Measurements from ENCODE around the gene ALG8.
"Not testable (repeated sequence)": the region's sequence is repeated elsewhere in the genome, so short reads cannot be mapped to it uniquely, and the experiment has no call there.

ALG8 gene

GRCh38 chr11:78079232-78080083, 60.0 kb downstream of the ALG8 start, which contains the start of gene NDUFC2:
Gene NDUFC2 (minus strand): TSS chr11:78079862. CDS start chr11:78079744, 118 bp downstream.
- peak within 1 kb of the TSS; percentile 88 for H3K27ac Mint-ChIP-seq
- peaks cover 40% of the 10 kb centered on the region for H3K4me1 Mint-ChIP-seq (ENCODE audit: low read depth)
- H3K9me3 Mint-ChIP-seq: no peaks in the 10 kb centered on the region
- H3K36me3 Mint-ChIP-seq (ENCODE audit: low read depth): peaks cover 15% of the 10 kb centered on the region
- peak within 1 kb of the TSS; percentile 96 for H3K4me3 Mint-ChIP-seq
- peak; percentile 70 for DNase-seq (ENCODE audit: low spot score)
- no peaks in the 10 kb centered on the region for H3K27me3 Mint-ChIP-seq (ENCODE audit: low read depth)

DNA sequence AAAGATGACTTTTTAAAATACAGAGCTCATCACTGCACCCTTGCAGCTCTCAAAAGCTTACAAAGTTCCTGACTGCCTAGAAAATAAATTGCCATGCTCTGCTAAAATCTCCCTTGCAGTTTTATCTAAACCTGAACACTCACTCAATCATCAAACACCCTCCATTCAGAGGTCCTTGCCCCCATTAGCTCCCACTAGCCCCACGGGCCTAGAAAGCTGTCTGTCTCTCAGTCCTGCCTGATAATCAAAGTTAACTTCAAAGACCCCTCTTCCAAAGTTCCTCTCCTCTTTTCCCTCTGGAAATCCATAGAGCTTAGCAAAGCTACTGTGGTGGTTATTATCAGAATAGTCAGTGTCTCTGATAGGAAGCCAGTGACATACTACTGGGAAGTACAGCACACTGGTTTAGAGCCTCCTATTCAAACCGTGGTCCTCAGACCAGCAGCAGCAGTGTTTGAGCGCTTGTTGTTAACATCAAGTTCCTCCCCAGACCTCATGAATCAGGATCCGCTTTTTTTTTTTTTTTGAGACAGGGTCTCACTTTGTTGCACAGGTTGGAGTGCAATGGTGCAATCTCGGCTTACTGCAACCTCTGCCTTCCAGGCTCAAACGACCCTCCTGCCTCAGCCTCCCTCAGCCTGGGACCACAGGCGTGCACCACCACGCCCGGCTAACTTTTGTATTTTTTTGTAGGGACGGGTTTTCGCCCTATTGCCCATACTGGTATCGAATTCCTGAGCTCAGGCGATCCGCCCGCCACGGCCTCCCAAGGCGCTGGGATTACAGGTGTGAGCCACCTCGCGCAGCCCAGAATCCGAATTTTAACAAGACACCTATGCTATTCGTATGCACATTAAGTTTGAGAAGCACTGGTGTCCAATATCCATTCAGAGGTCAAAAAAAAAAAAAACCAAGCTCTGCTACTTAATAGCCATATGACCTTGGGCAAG, 60.9 kb downstream of the ALG8 start:
- no peaks in the 10 kb centered on the region for H3K9me3 Mint-ChIP-seq
- no peaks in the 10 kb centered on the region for H3K27me3 Mint-ChIP-seq (ENCODE audit: low read depth)
- peaks cover 40% of the 10 kb centered on the region for H3K4me1 Mint-ChIP-seq (ENCODE audit: low read depth)
- H3K4me3 Mint-ChIP-seq: peak overlapping the region; percentile 96
- H3K27ac Mint-ChIP-seq: peak overlapping the region; percentile 88
- DNase-seq (ENCODE audit: low spot score): no peak
- H3K36me3 Mint-ChIP-seq (ENCODE audit: low read depth): peaks cover 15% of the 10 kb centered on the region

DNA sequence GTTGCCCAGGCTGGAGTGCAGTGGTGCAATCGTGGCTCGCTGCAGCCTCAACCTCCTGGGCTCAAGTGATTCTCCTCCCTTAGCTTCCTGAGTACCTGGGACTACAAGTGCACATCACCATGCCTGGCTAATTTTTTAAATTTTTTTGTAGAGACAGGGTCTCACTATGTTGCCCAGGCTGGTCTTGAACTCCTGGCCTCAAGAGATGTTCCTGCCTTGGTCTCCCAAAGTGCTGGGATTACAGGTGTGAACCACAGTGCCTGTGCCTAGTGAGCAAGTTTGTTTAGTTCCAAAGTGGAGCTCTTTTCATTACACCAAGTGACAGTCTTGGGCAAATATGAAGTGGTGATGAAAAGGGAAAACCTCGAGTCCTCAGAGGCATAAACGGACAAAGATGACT, 61.8 kb downstream of the ALG8 start:
- not testable (repeated sequence) for H3K27ac Mint-ChIP-seq; DNase-seq (ENCODE audit: low spot score); H3K9me3 Mint-ChIP-seq; H3K27me3 Mint-ChIP-seq (ENCODE audit: low read depth)
- Mint-ChIP-seq H3K36me3 (ENCODE audit: low read depth) (peaks cover 16% of the 10 kb centered on the region), H3K4me3 (peak overlapping the region; percentile 96), H3K4me1 (ENCODE audit: low read depth) (peaks cover 41% of the 10 kb centered on the region)

GRCh38 chr11:78076733-78077403, 62.6 kb downstream of the ALG8 start:
- Mint-ChIP-seq H3K9me3 (no peaks in the 10 kb centered on the region), H3K36me3 (ENCODE audit: low read depth) (peaks cover 20% of the 10 kb centered on the region), H3K4me1 (ENCODE audit: low read depth) (peaks cover 42% of the 10 kb centered on the region), H3K27ac (no peak overlapping the region), H3K4me3 (peak overlapping the region; percentile 96), H3K27me3 (ENCODE audit: low read depth) (no peaks in the 10 kb centered on the region)
- no peak for DNase-seq (ENCODE audit: low spot score)

GRCh38 chr11:78074756-78075155, 64.7 kb downstream of the ALG8 start:
- Mint-ChIP-seq H3K27me3 (ENCODE audit: low read depth) (no peaks in the 10 kb centered on the region), H3K27ac (no peak overlapping the region), H3K9me3 (no peaks in the 10 kb centered on the region), H3K4me1 (ENCODE audit: low read depth) (peaks cover 27% of the 10 kb centered on the region), H3K4me3 (no peak overlapping the region), H3K36me3 (ENCODE audit: low read depth) (peaks cover 32% of the 10 kb centered on the region)
- no peak for DNase-seq (ENCODE audit: low spot score)

DNA sequence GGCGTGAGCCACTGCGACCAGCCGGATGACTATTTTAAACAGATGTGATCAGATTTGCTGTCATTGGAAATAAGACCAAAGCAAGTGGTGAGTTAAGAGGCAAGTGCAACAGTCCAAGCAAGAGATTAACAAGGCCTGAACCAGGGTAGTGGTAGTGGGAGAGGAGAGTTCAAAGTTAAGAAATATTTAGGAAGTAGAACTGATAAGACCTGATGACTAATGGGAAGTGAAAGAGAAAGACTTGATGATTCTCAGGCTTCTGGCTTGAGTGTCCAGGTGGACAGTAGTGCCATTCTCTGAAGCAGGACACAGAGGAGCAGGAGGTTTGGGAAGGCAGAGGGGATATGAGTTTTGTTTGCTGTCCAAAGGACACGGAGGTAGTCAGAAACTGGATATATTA, 67.0 kb downstream of the ALG8 start:
- DNase-seq (ENCODE audit: low spot score): no peak
- Mint-ChIP-seq H3K9me3 (no peaks in the 10 kb centered on the region), H3K27me3 (ENCODE audit: low read depth) (no peaks in the 10 kb centered on the region), H3K4me3 (no peak overlapping the region), H3K36me3 (ENCODE audit: low read depth) (peaks cover 48% of the 10 kb centered on the region), H3K27ac (no peak overlapping the region), H3K4me1 (ENCODE audit: low read depth) (peaks cover 16% of the 10 kb centered on the region)

GRCh38 chr11:78071717-78072116, 67.7 kb downstream of the ALG8 start:
- Mint-ChIP-seq H3K27me3 (ENCODE audit: low read depth) (no peaks in the 10 kb centered on the region), H3K4me3 (no peak overlapping the region), H3K4me1 (ENCODE audit: low read depth) (peaks cover 13% of the 10 kb centered on the region), H3K36me3 (ENCODE audit: low read depth) (peaks cover 48% of the 10 kb centered on the region), H3K27ac (peak overlapping the region; percentile 5), H3K9me3 (no peaks in the 10 kb centered on the region)
- DNase-seq (ENCODE audit: low spot score): no peak

GRCh38 chr11:78070621-78071020, 68.8 kb downstream of the ALG8 start:
- H3K9me3 Mint-ChIP-seq: no peaks in the 10 kb centered on the region
- no peak overlapping the region for H3K4me3 Mint-ChIP-seq
- no peak overlapping the region for H3K27ac Mint-ChIP-seq
- no peak for DNase-seq (ENCODE audit: low spot score)
- H3K36me3 Mint-ChIP-seq (ENCODE audit: low read depth): peaks cover 44% of the 10 kb centered on the region
- no peaks in the 10 kb centered on the region for H3K27me3 Mint-ChIP-seq (ENCODE audit: low read depth)
- H3K4me1 Mint-ChIP-seq (ENCODE audit: low read depth): peaks cover 7% of the 10 kb centered on the region

DNA sequence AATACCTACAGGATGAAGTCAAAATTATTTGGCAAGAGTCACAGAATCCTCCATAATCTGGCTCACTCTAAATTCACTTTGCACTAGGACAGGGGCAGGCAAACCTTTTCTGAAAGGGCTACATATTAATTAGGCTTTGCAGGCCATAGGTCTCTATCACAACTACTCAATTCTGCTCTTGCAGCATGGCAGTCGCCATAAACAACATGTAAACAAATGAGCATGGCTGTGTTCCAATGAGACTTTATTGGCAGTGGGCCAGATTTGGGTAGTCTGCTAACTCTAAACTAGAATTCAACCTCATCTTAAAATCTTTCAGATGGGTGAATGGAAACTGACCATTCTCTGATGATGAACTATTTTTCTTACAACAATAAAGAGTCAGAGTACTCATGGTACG, 70.0 kb downstream of the ALG8 start:
- Mint-ChIP-seq H3K27me3 (ENCODE audit: low read depth) (no peaks in the 10 kb centered on the region), H3K4me3 (no peak overlapping the region), H3K36me3 (ENCODE audit: low read depth) (peaks cover 39% of the 10 kb centered on the region), H3K9me3 (no peaks in the 10 kb centered on the region), H3K4me1 (ENCODE audit: low read depth) (peaks cover 2% of the 10 kb centered on the region), H3K27ac (no peak overlapping the region)
- no peak for DNase-seq (ENCODE audit: low spot score)

DNA sequence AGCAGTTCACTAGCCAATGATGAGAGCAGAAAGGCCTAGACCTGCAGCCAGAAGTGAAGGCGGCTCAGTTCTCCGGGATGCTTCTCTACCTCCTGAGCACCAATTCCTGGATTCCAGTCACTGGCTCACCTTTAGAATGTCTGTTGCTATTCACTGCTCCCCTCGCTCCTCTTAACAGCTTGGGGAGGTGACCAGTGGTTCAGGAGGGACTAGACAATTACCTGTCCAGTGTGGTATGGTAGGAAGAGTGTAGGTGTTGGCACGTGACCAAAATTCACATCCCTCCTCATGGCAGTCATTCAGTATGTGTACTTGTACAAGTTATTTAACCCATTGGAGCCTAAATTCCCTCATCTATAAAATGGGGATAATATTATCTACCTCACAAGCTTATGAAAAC, 71.7 kb downstream of the ALG8 start:
- Mint-ChIP-seq H3K9me3 (no peaks in the 10 kb centered on the region), H3K4me3 (no peak overlapping the region), H3K27ac (no peak overlapping the region), H3K27me3 (ENCODE audit: low read depth) (no peaks in the 10 kb centered on the region), H3K36me3 (ENCODE audit: low read depth) (peaks cover 41% of the 10 kb centered on the region), H3K4me1 (ENCODE audit: low read depth) (peaks cover 2% of the 10 kb centered on the region)
- no peak for DNase-seq (ENCODE audit: low spot score)

DNA sequence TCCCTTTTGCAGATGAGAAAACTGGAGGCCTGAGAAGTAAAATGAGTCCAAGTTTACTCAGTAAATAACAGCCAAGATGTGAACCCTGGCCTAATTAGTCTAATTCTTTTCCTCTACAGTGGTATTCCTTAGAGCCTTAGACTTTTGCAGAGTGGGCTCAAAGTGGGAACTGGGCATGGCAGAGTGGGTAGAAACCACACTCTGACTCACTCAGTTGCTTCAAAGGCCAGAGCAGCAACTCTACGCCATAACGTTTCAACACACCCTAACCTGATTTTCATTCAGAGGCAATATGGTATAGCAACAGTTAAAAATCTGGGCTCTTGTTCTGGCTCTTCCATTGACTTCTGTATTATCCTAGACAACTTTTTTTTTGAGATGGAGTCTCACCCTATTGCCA, 73.0 kb downstream of the ALG8 start:
- Mint-ChIP-seq H3K27me3 (ENCODE audit: low read depth) (no peaks in the 10 kb centered on the region), H3K27ac (no peak overlapping the region), H3K9me3 (no peaks in the 10 kb centered on the region), H3K36me3 (ENCODE audit: low read depth) (peaks cover 33% of the 10 kb centered on the region), H3K4me1 (ENCODE audit: low read depth) (no peaks in the 10 kb centered on the region), H3K4me3 (no peak overlapping the region)
- DNase-seq (ENCODE audit: low spot score): no peak

GRCh38 chr11:78065203-78065602, 74.2 kb downstream of the ALG8 start:
- H3K27me3 Mint-ChIP-seq (ENCODE audit: low read depth): no peaks in the 10 kb centered on the region
- no peaks in the 10 kb centered on the region for H3K9me3 Mint-ChIP-seq
- no peak for DNase-seq (ENCODE audit: low spot score)
- H3K4me3 Mint-ChIP-seq: no peak overlapping the region
- no peak overlapping the region for H3K27ac Mint-ChIP-seq
- peaks cover 25% of the 10 kb centered on the region for H3K36me3 Mint-ChIP-seq (ENCODE audit: low read depth)
- no peaks in the 10 kb centered on the region for H3K4me1 Mint-ChIP-seq (ENCODE audit: low read depth)

DNA sequence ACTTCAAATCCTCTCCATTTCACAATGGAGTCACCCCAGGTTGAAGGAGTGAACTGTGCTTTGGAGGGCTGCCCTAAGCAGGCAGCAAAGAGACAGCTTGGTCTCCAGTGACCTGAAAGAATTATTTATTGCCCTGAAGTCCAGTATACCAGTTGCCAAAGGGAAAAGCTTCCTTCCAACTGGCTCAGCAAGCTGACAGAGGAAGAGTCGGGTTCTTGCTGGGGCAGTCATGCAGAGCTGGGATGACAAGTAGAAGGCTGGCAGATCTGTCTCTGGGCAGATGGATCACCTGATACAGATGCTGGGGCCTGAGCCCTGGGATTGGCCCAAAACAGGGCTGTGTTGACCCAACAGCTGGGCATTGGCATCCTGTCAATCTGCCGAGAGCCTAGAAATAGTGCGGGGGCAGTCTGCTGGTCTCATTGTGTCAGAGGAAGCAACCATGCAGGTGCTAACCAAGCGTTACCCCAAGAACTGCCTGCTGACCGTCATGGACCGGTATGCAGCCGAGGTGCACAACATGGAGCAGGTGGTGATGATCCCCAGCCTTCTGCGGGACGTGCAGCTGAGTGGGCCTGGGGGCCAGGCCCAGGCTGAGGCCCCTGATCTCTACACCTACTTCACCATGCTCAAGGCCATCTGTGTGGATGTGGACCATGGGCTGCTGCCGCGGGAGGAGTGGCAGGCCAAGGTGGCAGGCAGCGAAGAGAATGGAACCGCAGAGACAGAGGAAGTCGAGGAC, 75.8 kb downstream of the ALG8 start, which contains the start of gene THRSP:
TSS of gene THRSP (plus strand) at position 422 of the 742 bp plus-strand sequence. CDS start at position 443, 21 bp downstream.
- Mint-ChIP-seq H3K27ac (no peak within 1 kb of the TSS), H3K4me1 (ENCODE audit: low read depth) (no peaks in the 10 kb centered on the region)
- DNase-seq (ENCODE audit: low spot score): no peak

More for the DNA sequence above, 75.8 kb downstream of the ALG8 start, which contains the start of gene THRSP:
- no peaks in the 10 kb centered on the region for H3K9me3 Mint-ChIP-seq
- H3K4me3 Mint-ChIP-seq: no peak within 1 kb of the TSS
- H3K36me3 Mint-ChIP-seq (ENCODE audit: low read depth): peaks cover 13% of the 10 kb centered on the region
- H3K27me3 Mint-ChIP-seq (ENCODE audit: low read depth): no peaks in the 10 kb centered on the region
